Prostate gland (tissue), 2 donors: ENCODE measurements around the gene FNDC3B.

Source experiments
- CTCF ChIP-seq, 4 experiments: fragments of 200-600 bp in 2 of 4; fragments of 450-650 bp in 2 of 4; sonication (generic) in 2 of 4; IDR thresholded peaks; 1 replicate in 3 of 4; 2 replicates in 1 of 4; pipeline ENCODE4 v1.5.1; 2016 to 2019; ENCODE audit warnings: antibody characterized with exemption in 4 of 4, mild to moderate bottlenecking in 2 of 4, moderate library complexity in 2 of 4
- POLR2A ChIP-seq: fragments of 450-650 bp; IDR thresholded peaks from one replicate; pipeline ENCODE4 v1.6.1; 2016; ENCODE audit warnings: antibody characterized with exemption, mild to moderate bottlenecking
- POLR2AphosphoS5 ChIP-seq: sonication (generic); formaldehyde crosslinking; IDR thresholded peaks from one replicate; pipeline ENCODE4 v1.6.1; 2017; ENCODE audit warnings: antibody characterized with exemption

DNA sequence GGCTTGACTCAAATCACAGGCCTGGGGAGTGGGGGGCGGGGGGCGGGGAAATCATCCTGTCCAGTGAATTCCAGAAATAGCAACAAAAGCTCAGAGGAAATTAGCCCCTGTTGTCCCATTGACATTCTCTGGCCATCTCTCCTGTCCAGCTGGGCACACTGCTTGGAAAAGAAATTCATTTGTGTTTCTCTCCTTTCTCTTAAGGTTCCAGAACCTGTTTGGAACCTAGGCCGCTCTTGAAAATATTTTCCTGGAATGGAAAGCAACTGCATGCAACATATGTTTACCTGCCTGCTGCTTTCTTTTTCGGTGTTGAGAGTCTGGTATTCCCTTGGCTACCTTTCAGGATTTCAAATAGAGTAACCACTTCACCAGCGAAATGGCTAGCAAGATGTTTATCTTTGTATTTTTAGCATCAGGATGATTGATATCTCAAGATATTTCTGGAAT is 239.8 kb downstream of the FNDC3B start:
- TF ChIP-seq POLR2A, result no peak
- no peak for TF ChIP-seq CTCF (IDR thresholded peaks at IDR 0.05)
- TF ChIP-seq POLR2AphosphoS5, result no peak
